T follicular helper cell (primary cell): ENCODE data around the gene BRCA1.
"Not testable (repeated sequence)": the region's sequence is repeated elsewhere in the genome, so short reads cannot be mapped to it uniquely, and the experiment has no call there.

ENCODE experiments used
- DNase-seq: peaks from one replicate; pipeline ENCODE4 v3.0.0-alpha.2; 2020; ENCODE audit warnings: low read depth

BRCA1 gene

DNA sequence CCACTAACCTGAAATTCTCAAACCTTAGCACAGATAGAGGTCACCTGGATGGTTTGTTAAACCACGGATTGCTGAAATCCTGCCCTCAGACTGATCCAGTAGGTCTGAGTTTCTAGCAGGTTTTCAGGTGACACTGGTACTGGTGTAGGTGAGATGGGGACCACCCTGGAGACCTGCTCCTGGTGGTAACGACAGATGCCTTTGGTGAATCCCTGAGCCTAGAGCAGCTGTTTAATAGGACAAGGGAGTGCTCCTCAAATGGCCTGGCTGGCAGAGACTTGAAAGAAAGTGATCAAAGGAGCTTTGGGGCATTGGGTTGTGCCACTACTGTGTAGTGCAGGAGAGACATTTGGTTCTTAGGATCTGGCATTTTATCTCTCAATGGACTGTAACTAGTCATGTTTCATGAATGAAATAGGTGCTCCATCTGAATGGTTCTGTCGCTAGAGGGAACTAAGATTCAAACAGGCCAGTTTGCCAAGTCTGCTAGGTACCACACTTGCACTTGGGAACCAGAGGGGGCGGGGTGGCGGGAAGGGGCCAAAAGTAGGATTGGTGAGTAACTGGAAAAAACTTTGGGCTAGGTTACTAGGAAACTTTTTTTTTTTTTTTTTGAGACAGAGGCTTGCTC, 121.5 kb downstream of the BRCA1 start:
- no peak for DNase-seq

DNA sequence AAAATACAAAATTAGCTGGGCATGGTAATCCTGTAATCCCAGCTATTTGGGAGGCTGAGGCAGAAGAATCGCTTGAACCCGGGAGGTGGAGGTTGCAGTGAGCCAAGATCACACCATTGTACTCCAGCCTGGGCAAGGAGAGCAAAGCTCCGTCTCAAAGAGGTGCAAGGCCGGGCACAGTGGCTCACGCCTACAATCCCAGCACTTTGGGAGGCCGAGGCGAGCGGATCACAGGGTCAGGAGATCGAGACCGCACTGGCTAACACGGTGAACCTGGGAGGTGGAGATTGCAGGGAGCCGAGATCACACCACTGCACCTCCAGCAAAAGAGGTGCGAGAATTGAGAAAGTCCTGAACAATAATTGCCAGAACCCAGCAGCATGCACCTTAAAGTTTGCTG, 124.3 kb downstream of the BRCA1 start:
- DNase-seq: not testable (repeated sequence)

DNA sequence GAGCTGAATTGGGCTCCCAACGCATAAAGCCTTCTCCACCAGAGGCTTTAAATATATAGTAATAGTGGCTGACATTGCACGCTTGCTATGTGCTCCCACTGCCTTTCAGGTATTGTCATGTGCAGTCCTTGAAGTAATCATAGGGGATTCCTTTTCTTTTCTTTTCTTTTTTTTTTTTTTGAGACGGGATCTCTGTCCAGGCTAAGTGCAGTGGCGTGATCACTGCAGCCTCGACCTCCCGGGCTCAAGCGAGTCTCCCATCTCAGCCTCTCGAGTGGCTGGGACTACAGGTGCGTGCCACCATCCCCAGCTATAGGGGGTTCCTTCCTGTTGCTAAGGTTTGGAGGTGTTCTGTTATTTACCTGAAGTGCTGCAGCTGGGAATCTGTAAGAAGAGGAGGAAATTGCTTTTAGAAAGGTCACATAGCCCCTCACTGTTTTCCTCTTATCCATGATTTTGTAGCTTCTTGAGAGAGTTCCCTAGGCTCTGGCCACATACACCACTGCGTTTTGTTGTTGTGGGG, 126.1 kb downstream of the BRCA1 start:
- DNase-seq: no peak

DNA sequence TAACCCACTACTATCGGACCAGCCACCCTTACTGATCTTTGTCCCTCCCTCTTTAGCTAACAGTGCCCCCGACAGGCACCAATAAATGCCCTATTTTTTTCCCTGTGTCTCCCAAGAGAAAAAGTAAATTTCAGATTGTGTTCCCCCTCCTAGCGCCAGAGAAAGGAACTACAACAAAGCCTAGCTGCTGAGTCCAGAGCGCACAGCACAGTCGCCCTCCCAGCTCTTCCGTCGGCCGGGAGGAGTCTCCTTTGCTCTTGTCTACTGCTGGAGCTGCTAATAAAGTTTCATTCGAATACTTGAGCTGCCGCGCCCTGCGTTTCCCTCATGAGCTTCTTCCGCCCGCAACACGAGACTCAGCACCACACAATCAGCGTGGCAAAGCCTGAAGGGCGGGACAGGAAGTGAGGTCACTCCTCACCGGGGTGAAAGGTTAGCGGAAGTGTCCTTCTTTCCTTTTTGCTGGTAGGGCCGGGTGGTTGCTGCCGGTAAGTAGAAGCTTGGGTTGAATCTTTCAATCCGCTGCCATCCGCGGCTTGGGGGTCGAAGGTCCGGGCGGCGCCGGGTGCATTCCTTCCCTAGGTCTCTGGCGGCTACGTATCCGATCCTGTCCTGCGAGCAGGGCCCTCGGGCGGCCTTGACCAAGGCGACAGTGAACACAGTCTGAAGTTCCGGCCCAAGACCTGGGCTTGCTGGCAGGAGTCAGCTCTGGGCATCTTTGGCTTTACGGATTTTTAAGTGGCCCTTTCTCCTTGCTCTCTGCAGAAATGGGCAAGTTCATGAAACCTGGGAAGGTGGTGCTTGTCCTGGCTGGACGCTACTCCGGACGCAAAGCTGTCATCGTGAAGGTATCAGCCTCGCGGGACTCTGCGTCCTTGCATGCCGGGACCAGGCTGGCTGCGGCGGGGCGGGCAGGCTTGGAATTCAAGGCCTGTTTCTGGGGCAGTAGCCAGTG, 126.9 kb downstream of the BRCA1 start, which contains the start of gene RPL27:
Gene RPL27, plus strand, starts transcription at position 436 of the 955 bp plus-strand sequence. Its CDS starts 332 bp downstream, at position 768.
- DNase-seq: peak; percentile 98

DNA sequence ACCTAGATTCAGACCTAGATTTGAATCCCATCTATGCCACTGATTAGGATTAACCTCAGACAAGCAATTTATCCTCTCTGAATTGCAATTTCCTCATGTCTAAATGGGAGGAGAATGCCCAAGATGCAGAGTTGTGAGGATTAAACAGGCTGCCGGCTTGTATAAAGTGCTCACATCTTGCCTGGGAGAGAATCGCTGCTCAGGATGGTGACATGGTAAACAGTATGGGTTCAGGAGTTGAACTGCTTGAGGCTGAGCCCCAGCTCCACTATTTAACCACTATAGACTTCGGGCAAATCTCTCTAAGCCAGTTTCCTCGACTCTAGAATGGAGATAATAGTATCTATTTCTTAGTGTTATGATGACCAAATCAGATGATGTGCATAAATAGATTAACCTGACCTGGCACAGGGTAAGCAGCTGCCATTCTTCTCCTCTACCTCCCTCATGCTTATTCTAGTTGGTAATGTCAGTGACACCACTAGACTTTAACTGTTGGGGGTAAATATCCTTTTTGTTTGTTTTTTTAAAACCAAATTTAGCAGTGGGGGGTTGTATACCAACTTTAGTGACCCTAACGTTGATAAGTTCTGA, 127.7 kb downstream of the BRCA1 start:
- no peak for DNase-seq
